HG02759 (cell line): ENCODE data around the gene MLPH.

Experiments
- ATAC-seq: cut with Tn5 transposase; IDR thresholded peaks from one replicate; pipeline ENCODE4 v1.9.1; 2021; ENCODE audit warnings: mild to moderate bottlenecking, moderate library complexity; ENCODE audit not compliant: unreplicated experiment

MLPH gene, protein sequence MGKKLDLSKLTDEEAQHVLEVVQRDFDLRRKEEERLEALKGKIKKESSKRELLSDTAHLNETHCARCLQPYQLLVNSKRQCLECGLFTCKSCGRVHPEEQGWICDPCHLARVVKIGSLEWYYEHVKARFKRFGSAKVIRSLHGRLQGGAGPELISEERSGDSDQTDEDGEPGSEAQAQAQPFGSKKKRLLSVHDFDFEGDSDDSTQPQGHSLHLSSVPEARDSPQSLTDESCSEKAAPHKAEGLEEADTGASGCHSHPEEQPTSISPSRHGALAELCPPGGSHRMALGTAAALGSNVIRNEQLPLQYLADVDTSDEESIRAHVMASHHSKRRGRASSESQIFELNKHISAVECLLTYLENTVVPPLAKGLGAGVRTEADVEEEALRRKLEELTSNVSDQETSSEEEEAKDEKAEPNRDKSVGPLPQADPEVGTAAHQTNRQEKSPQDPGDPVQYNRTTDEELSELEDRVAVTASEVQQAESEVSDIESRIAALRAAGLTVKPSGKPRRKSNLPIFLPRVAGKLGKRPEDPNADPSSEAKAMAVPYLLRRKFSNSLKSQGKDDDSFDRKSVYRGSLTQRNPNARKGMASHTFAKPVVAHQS

DNA sequence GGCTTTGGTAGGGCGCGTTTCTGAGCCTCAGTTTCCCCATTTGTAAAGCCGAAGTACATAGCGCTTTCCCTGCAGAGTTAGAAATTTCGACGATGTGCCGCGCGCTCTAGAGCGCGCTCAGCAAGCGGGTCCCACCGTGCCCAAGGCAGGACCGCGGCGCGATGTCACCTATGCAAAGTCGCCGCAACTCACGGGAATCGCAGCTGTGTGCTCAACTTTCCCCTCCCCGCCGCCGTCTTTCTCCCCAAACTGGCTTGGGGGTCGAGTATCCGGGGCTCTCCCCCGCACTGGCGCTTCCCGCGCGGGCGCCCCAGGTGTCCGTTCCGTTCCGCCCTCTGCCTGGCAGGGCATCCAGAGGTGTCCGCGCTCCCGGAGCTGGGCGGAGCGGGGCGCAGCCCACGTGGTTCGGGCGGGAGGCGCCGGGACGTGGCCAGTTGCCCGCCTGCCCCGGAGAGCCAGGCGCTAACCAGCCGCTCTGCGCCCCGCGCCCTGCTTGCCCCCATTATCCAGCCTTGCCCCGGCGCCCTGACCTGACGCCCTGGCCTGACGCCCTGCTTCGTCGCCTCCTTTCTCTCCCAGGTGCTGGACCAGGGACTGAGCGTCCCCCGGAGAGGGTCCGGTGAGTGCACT is at the start of gene MLPH:
Gene MLPH, plus strand, starts transcription at position 433 of the 630 bp plus-strand sequence. CDS start 6,176 bp downstream, outside the sequence.
- no peak for ATAC-seq

DNA sequence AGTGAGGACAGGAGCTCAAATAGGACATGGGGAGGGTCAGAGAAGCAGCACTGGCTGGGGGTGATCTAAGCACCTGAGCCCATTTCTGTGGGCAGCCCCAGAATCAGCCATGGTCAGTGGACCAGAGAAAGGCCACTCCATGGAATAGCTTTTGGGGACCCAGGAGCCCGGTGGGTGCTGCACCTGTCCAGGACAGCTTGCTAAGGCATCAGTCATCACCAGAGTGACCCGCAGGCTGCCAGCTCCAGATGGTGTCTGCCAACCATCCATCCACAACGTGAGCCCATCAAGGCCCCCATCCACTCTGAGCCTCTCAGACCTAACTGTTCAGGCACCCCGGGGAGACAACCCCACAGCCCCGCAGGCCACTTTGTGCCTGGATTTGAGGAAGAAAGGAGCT is 49.5 kb upstream of the MLPH start:
- ATAC-seq = no peak

DNA sequence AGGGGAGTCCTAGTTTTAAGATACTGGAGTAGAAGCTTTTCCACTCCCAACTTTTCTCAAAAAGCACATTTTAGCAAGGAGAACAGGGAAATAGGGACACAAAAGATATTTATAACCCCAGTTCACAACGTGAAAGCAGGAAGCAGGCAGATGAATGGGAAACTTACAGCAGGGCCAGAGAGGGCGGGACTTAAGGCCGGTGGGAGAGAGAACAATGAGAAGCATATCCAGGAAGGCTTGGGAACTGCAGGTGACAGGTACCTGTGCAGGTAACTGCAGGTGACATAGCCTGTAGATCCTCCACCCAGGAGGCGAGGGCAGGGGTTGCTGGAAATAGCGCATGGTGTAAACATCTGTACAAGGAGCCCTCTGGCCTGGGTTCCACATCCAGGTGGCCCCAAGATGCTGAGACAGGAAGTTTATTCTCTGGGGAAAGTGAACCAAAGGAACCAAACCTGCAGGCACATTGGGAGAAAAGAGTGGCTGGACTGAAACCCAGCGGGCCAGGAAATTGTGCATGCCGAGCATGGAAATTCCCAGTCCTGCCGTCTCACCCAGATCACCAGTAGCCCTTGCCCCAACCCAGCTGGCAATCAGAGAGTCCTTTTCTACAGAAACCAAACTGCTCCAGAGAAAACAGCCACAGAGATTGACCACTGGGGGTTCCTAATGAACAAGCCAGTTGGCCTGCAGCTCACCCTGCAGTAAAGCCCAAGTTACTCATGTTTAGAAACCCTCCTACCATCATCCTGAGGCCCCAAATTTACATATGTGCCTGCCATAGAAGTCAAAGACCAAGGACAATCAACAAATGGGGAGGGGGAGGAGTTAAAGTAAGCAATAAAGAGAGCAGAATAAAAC is 48.7 kb upstream of the MLPH start:
- no peak for ATAC-seq

DNA sequence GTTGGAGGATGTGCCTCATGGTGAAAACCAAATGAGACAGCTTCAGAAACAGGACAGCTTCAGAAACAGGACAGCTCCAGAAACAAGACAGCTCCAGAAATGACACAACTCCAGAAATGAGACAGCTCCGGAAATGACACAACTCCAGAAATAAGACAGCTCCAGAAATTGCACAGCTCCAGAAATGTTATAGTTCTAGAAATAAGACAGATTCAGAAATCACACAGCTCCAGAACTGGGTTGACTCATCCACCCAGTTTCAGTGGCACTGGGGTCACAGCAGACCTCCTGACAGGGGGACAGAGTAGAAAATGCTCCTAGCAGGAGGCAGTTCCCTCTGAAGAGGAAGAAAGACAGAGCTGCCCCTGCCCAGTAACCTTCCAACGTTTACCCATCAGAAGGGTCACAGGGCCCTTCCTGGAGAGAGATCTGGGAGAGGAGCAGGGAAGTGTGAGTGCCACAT is 46.2 kb upstream of the MLPH start:
- ATAC-seq = no peak

DNA sequence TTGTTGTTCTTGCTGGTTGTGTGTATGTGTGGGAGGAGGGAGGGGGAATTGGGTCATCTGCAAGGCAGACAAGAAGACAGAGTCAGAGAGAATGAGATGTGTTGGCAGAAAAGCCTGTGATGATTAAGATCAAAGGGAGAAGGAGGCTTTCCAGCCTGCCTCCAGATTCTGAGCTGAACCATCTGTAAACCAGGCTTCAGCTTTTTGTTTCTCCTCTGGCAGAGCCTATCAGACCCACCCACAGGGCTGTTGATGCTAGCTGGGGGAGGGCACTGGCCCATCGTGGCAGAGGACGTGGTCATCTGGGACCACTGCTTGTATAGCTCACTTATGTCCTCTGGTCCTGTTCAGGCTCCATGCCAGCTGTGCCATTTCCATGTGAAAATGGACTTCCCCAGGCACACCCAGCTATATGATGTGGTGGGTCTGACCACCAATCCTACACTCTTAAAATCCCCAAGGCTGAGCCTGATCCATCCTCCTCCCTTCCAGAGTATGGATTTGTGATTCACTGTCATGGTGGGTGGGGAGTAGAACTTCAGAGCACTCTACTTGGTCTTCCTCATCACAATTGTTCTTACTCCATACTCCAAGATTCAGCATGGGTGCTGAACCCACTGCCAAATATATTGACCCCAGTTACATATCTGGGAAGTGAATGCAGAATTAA is 45.3 kb upstream of the MLPH start:
- ATAC-seq = no peak

DNA sequence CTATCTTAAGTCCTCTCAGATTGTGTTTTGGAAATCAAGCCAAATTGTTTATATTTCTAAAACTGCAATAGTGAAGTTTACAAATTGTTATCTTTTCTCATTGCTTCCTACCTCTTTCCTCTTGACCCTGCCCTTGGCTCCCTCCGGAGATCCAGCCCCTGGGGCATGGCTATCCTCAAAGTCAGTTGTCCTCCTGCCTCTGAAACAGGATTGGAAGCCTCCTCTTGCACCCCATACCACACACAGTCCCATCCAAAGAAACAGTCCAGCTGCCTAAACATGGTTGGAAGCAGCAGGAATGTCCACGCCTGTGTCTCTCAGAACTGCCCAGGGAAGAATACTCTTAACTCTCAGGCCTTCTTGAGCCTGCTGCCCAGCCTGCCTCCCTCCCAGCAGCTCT is 43.0 kb upstream of the MLPH start:
- ATAC-seq = no peak

DNA sequence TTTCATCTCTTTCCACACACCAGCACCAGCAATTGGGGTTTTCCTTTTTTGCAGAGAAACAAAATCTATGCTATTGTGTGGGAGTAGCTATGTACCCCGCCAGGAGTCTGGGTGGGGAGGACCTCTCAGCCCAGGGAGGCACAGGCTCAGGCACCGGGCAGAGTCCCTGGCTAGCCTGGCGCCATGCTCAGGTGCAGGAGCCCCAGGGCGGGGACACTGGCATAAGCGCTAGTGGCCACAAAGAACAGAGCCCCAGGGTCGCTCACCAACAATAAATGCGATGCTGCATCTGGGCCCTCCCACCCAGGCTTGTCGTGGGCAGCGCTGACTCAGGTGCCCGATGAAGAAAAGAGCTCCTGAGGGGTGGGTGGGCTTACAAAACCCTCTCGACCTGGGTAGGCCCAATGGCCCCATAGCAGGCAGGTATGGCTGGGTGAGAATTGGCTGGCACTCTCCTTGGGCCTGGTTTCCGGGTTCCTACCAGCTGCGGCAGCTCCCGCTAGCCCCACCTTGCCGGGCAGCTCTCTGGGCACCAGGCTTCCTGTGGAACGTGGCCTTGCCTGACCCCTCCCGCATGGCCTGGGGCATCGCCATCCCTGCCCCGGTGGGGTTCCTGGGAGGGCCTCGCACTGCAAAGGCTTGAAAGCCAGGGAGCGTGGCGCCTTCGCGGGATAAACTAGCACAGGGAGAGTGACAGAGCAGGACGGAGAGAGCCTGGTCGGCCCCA is 41.3 kb upstream of the MLPH start:
- ATAC-seq = no peak

DNA sequence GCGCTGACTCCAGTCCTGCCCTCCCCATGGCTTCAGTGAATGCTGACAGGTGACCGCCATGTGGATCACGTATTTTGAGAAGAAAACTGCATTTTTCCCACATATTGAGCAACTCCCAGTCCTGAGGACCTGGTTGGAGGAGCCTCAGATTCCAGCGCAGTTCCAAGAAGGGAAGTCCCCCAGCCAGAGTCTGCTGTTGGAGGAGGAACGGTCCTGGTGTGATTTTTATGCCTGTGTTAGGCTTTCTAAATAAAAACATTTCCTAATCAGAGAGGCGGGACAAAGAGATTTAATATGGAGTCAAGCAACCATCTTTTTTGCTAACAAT is 40.7 kb upstream of the MLPH start:
- no peak for ATAC-seq

DNA sequence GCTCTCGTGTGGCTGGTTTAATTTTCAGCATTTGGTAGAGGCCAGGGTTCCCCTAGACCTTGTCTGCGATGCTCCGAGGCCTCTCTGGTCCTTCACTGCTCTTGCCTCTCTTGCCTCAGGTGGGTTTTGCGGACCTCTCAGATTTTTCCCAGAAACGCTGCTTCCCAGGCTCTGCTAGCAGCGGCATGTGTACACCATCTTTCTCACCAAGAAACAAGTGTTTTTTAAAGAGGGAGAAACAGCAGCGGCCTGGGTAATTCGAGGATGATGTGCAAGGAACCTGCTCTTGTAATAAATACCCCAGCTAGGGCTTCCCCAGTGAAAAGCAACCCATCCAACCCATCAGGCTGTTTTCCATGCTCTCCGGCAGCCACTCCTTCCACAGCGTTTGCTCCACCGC is 39.6 kb upstream of the MLPH start:
- no peak for ATAC-seq

DNA sequence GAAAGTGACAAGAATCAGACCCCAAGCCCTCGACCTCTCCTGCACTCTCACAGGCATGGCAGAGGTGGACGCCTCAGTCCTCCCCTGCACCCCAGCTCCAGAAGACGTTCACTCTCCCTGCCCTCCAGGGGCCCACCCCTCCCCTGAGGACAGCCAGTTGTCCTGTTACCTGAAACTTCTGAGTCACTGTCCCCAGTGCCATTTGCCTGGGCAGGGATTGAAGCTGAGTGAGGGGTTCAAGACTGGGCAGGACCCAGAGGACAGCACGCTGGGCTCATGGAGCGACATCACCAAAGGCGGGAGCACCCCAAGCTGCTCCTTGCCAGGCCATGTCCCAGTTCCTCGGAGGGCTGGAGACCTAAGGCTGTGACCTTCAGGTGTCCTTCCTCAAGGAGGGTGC is 38.9 kb upstream of the MLPH start:
- ATAC-seq = no peak

DNA sequence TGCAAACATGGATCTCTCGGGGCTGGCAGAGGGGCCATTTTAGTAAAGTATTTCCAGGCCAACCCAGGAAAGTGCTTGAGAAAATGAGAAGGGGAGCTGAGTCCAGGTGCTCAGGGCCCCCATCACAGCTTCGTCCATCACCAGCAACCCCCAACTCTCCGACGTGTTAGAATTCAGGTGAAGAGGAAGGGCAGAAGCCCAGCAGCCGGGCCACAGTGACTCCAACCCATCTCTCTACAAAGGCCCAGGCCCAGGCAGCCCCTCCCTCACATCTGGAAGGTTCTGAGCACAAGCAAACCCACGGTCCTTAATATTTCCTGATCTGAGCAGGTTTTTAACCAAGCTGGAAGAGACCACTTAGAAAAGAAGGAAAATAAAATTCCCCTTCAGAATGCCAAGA is 38.4 kb upstream of the MLPH start:
- no peak for ATAC-seq

DNA sequence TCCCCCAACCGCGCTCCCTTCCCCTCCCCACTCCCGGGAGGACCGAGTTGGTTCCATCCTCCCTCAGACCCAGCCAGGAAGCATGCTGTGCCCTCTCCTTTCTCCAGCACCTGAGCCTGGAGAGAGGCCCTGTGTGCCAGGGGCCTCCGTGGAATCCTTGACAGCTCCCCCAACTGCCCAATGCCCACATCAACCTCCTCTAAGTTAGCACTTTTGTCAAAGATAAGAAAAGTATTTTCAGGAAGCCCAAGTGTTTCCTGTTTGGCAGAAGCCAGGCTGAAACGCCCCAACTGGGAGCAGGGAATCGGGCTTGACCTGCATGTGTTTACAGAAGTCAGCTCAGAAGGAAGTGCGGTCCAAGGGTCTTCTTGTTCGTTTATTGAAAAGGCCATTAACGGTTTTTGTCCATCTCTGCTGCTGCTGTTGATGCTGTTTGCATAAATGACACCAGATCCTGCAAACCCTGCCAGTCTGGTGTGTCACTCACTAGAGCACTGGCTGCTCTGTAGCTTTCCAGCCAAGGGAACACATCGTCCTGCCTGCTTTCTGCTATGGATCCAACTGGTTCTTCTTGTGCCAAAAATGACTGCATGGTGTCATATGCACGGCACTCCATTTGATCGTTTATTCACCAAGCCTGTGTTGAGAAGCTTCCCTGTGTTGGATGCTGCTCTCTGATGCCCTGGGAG is 37.7 kb upstream of the MLPH start:
- ATAC-seq = no peak

DNA sequence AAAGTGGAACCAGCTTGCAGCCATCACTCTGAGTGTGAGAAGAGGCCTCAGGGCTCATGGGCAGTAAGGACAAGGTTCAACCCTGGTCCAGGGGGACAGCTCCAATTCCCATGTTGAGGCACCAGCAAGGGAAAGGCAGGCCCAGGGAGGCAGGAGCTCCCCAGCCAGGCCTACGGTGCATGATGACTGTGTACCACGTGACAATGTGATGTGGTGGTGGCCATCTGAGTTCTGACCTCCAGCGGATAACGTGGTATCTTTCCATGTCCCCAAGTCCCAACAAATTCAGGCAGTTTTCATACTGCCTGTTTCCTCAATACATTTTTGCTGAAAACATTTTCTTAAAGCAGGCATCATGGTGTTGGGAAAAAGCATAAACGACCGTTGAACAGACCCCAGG is 36.9 kb upstream of the MLPH start:
- no peak for ATAC-seq

DNA sequence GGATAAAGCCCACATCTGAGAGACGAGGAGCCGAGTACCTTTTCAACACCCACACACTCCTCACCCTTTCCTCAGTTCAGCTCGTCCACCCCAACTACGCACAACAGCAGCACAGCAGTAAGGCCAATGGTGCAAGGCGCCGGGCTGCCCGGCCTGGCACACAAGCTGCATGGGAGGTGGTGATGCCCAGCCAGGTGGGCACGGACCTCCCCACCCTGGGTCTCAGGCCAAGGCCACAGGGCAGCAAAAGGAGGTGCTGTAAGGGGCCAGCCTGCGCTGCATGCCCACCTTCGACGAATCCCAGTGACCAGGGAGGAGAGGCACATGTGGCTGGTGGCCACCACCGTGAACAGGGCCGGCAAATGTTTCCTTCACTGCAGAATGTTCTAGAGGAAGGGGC is 36.5 kb upstream of the MLPH start:
- no peak for ATAC-seq

DNA sequence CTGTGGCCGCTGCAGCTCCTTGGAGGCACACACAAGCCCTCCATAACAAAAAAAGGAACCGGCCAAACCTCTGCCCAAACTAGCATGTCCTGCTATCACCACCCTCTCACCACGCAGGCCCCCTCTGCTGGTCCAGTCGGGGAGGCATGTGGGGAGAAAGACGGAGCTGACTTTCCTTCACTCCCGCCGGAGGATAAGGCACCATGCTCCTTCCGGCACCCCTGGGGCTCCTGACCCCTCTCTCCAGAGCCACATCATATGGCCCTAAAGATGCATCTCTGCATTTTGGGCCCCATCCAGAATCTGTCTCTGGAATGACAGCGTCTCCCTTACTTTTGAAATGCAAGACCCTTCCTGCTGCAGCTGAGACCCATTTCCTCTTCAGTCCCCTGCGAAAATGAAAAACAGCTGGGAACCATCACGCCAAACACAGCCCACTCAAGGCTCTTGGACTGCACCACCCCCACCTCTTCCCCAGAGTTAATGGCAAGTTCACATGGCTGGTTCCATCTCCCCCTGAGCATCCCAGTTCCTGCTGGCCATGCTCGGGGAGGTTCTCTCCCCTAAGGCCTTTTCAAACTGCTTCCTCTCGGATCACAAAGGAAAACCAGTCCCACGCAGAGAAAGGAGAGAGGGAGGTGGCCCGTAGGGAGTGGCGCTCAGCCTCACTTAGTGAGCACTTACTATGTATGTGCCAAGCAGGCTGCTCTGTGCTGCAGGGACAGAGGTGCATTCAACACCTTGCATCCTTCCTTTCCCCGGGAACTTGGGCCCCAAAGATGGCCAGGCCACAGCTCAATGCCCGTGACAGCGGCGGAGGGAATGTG is 35.2 kb upstream of the MLPH start:
- ATAC-seq = no peak

DNA sequence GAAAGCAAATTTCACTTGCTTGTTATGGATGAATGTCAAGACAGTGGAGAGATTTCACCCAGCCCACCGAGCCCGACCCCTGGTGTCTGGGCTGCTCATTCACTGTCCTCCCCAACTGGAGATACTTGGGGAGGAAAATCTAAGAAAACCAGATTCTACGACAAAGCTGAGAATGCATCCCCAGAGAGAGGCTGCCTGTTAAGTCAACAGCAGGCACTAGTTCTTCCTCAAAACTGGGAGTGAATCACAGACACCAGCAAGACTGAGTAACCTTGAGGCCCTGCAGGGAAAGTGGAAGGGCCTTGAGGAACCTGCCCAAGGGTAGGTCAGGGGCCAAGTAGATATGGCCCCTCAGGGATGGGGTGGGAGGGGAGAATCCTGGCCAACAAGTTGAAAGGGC is 34.2 kb upstream of the MLPH start:
- ATAC-seq = no peak

DNA sequence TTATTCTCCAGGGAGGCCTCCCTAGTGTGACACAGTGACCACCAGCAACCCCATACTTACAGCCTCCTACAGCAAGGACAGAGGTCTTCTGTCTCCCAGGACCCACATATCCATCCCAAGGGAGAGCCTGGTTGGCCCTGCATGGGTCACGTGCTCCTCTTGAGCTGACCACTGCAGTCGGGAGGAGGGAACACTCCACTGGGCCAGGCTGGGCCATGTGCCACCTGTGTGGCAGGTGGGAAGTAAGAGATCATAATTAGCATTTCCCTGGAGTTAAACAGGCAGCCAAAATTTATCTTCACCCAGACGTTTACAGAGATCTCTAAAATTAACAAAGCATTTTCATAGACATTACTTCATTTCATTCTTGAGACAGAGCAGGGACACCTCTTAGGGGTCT is 33.4 kb upstream of the MLPH start:
- ATAC-seq = no peak

DNA sequence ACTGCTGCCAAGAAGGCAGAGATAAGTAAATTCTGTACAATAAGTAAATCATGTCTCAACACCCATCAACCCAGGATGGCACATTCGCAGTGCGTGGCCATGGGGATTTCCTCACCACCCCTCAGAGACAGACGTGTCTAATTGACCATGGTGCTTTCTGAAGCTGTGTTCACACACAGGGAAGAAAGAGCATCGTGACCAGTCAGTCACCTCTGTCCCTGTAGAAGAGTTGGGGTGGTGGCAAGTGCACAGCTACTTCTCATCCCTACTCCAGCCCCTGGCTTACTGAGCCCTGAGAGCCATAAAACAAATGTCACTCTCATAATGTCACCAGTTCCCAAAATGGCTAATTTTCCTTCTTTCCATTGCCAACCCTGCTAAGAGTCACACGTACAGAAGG is 31.3 kb upstream of the MLPH start:
- no peak for ATAC-seq
